ENCODE measurements around the gene TNFRSF19.
"Not testable (repeated sequence)": the region's sequence is repeated elsewhere in the genome, so short reads cannot be mapped to it uniquely, and the experiment has no call there.

TNFRSF19 gene

DNA sequence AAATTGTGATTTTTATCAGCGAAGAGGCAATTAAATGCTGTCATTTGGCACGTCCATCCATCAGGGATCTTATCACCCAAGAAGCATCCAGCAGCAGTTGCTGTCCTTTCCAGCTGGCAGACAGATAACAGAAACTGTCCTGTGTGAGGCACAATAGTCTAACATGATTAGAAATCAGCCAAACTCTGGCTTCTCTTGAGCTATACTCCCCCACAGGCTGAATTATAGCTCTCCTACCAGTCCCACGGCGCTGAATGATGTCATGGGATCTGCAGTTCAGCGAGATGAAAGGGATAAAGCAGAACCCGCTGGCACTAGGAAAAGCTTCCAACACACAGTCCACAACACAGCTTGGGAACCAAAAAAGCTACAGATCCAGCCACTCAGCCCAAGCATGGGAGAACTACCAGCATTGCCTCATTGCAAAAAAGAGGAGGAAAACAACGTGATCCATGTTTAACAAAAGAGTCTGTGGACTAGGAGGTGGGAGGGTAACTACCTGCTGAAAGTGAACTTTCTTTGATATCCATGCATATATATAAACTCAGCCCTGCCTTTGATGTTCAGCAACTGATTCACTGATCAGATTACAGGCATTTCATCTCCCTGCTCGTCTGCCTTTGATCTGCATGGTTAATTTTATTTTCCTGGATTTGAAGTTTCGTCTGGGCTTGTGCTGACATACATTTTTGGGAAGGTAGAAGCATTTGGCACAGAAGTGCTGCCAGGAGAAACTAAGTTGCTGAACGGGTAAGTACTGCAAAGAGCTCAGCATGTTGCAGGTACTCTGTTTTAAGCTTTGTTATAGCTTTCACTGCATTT, at the start of gene TNFRSF19:
Gene TNFRSF19 (plus strand): TSS at position 314 of the 822 bp plus-strand sequence. CDS start 19,772 bp downstream, outside the sequence.
- no peak for DNase-seq (ENCODE audit: low read depth in 2 of 3, low spot score in 2 of 3)

- DNase-seq (ENCODE audit: low read depth in 2 of 3, low spot score in 2 of 3): not testable (repeated sequence)
Observed at GRCh38 chr13:23529926-23530325, 40.3 kb upstream of the TNFRSF19 start.

DNA sequence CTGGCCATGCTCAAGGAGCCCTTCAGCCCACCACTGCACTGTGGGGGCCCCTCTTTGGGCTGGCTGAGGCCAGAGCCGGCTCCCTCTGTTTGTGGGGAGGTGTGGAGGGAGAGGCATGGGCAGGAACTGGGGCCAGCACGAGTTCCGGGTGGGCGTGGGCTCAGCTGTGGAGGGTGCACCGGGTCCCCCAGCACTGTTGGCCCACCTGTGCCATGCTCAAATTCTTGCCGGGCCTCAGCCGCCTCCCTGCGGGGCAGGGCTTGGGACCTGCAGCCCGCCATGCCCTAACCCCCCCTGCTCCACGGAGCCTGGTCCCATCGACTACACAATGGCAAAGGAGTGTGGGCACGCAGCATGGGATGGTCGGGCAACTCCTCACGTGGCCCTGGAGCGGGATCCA, 38.8 kb upstream of the TNFRSF19 start:
- DNase-seq (ENCODE audit: low read depth in 2 of 3, low spot score in 2 of 3): no peak

- no peak for DNase-seq (ENCODE audit: low read depth in 2 of 3, low spot score in 2 of 3)
Observed at GRCh38 chr13:23534090-23534489, 36.1 kb upstream of the TNFRSF19 start.

GRCh38 chr13:23541221-23541824, 28.9 kb upstream of the TNFRSF19 start:
- DNase-seq (ENCODE audit: low read depth in 2 of 3, low spot score in 2 of 3): no peak

DNA sequence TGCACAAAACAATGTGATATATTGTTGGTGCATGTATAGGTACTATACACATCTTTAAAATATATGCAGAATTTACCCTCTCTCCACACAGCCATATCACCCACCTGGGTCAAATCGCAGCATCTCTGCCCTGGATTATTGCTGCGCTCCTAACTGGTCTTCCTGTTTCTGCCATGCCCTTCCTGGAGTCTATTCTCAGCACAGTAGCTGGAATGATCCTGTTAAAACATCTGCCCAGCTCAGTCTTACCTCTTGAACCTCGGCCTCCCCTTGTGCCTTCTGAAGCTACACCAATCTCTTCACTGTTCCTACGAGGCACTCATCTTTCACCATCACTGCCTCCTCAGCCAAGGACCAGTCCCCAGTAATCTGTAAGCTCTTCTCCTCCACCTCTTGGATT, 25.5 kb upstream of the TNFRSF19 start:
- DNase-seq (ENCODE audit: low read depth in 2 of 3, low spot score in 2 of 3): no peak

GRCh38 chr13:23547000-23547590, 23.1 kb upstream of the TNFRSF19 start:
- DNase-seq (ENCODE audit: low read depth in 2 of 3, low spot score in 2 of 3): no peak

- no peak for DNase-seq (ENCODE audit: low read depth in 2 of 3, low spot score in 2 of 3)
Observed at GRCh38 chr13:23549724-23550123, 20.5 kb upstream of the TNFRSF19 start.

- no peak for DNase-seq (ENCODE audit: low read depth in 2 of 3, low spot score in 2 of 3)
Observed at GRCh38 chr13:23550163-23550562, 20.0 kb upstream of the TNFRSF19 start.

DNA sequence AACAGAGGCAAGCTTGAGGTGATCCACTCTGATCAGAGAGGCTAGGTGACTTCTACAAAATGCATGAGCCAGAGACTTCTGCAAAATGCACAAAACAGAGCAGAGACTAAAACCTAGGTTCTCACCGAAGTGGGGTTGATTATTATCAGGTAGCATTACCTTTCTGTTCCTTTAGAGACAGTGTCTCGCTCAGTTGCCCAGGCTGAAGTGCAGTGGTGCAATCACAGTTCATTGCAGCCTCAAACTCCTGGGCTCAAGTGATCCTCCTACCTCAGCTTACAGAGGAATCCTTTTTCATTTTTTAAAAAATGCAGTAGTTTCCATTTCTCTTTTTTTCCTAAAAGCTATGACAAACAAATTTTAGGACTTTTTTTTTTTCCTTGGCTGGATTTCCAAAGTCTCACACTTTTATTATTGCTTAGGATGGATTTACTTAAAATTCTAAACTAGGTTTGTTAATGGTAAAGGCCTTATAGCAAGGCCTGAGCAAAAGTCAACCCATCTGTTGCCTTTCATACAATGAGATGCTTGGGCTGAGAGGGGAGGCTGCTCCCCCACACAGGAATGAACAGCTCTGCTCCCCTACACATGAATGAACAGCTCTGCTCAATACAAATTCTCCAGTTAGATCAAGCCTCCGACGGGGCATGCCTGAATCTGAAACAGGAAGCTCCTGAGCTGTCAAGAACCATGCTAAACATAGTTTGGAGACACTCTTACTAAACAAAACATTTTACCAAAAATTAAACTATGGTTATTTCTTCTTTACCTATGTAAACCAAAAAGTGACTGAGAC, 18.8 kb upstream of the TNFRSF19 start:
- DNase-seq (ENCODE audit: low read depth in 2 of 3, low spot score in 2 of 3): no peak

DNA sequence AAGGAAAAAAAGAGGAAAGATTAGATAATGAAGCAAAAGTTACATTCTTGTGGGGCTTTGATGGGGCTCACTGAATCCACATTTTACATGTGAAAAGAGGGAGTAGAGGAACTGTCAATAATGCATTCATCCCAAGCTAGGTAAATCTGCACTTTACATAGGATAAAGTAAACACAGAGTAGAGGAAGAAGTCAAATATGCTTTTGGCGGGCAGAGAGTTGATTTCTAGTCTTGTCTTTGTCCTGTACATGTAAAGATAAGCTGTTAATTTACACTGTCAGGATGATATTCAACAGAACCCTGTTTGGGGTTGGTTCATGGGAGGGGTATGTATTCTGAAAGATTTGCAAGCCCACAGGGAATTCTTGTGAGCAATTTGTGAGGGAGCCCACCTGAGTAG, 18.0 kb upstream of the TNFRSF19 start:
- no peak for DNase-seq (ENCODE audit: low read depth in 2 of 3, low spot score in 2 of 3)

DNA sequence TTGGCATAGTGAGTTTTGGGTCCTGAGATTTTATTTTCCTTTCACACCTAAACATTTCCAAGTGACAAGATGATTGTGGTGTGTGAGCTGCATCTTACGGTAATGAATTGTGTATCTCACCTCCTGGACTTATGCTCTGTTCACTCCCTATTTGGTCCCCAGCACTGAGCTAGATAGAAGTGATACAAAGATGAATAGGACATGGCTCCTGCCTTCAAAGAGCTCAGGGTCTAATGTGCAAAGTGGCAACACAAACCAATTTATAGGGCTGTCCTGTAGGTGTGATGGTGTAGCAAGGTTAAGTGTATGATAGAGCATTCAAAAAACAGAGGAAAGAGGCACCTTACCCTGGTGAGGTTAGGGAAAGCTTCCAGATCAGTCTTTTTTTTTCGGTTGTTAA, 17.6 kb upstream of the TNFRSF19 start:
- no peak for DNase-seq (ENCODE audit: low read depth in 2 of 3, low spot score in 2 of 3)

GRCh38 chr13:23554000-23554399, 16.2 kb upstream of the TNFRSF19 start:
- DNase-seq (ENCODE audit: low read depth in 2 of 3, low spot score in 2 of 3): no peak

DNA sequence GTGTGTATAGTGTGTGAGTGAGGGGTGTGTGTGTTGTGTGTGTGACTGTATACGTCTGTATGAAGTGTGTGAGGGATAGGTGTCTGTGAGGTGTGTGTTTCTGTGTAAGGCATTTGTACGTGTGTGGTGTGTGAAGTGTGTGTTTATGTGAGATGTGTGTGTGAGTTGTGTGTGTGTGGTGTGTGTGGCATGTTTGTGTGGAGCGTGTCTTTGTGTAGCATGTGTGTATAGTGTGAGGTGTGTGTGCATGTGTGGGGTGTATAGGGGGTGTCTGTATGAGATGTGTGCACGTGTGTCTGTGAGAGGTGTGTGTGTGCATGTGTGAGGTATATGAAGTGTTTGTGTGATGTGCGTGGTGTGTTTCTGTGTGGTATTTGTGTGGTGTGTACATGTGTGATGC, 13.2 kb upstream of the TNFRSF19 start:
- no peak for DNase-seq (ENCODE audit: low read depth in 2 of 3, low spot score in 2 of 3)

DNA sequence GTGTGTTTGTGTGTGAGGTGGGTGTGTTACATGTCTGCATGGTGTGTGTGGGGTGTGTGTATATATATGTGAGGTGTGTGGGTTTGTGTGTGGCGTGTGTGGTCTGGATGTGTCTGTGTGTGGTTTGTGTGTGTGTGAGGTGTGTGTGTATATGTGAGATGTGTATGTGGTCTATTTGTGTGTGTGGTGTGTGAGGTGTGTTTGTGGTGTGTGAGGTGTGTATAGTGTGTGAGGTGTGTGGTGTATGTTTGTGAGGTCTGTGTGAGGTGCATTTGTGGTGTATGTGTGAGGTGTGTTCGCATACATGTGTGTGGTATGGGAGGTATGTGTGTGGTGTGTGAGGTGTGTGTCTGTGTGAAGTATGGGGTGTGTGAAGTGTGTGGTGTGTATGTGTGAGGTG, 12.5 kb upstream of the TNFRSF19 start:
- no peak for DNase-seq (ENCODE audit: low read depth in 2 of 3, low spot score in 2 of 3)

DNA sequence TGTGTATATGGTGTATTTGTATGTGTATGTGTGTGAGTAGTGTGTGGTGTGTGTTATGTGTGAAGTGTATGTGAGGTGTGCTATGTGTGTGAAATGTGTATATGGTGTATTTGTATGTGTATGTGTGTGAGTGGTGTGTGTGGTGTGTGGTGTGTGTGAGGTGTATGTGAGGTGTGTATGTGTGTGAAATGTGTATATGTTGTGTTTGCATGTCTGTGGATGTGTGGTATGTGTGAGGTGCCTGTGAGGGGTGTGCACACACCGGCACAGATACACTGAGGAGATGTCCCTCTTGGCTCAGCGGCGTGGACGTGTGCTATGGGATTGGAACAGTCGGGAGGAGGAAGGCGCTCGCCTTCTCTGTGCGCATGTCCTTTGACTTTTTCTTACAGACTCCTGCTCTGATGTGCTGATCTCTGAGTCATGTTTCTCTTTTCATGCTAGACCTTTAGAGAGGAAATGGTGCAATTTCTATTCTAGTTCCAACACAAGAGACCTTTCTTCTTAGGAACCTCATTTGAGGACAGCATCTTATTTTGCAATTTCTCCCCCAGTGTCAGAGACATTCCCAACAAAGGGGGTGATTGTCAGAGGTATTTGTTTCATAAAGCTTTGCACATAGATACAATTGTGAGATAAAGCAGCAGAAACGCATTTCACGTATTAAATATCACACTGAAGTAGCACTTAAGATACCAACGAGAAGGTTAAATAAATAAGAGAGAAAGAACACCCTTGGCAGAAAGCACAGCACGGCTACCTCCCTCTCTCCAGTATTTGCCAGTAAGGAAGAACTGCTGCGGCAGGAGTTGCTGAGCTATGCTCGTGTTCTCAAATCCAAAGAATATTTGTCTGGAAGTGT, 11.3 kb upstream of the TNFRSF19 start:
- no peak for DNase-seq (ENCODE audit: low read depth in 2 of 3, low spot score in 2 of 3)

GRCh38 chr13:23560571-23561089, 9.6 kb upstream of the TNFRSF19 start:
- DNase-seq (ENCODE audit: low read depth in 2 of 3, low spot score in 2 of 3): no peak

- no peak for DNase-seq (ENCODE audit: low read depth in 2 of 3, low spot score in 2 of 3)
Observed at GRCh38 chr13:23561261-23561660, 9.0 kb upstream of the TNFRSF19 start.

- no peak for DNase-seq (ENCODE audit: low read depth in 2 of 3, low spot score in 2 of 3)
Observed at GRCh38 chr13:23563085-23563845, 6.9 kb upstream of the TNFRSF19 start.

Data from activated CD8-positive, alpha-beta memory T cell treated with anti-CD3 and anti-CD28 coated beads for 48 hours (primary cell).